Retinal pigment epithelial cell (primary cell): ENCODE results near the gene CGB1.

Source experiments
- DNase-seq: peaks from one replicate; pipeline ENCODE4 v3.0.0-alpha.2; 2010; ENCODE audit warnings: low read depth
- H3K4me3 ChIP-seq: 2 replicates; pipeline ENCODE4 v1.5.1; 2011; ENCODE audit warnings: mild to moderate bottlenecking, low read length, control low read depth, moderate library complexity
- TF ChIP-seq, protein P1 (sequence below): conservative IDR thresholded peaks from 2 replicates; pipeline ENCODE4 v1.5.1; 2011; ENCODE audit warnings: low read depth, low read length, control low read depth, inconsistent platforms

Gene CGB1

DNA sequence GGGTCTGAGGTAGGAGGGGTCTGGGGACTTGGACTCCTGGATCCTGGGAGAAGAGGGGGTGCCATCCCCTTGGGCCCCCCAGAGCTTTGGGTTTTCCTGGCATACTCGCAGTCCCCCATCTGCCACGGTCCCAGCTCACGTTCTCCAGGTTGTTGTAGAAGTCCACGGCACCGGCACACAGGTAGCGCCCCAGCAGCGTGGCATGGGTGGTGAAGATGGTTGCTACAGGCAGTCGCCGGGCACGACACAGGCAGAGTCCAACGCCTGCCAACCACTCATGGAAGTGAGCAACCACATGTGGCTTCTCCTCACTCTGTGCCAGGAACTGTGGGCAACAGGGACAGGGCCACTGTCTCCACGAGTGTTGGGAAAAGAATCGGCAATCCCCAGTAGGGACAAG, 51.0 kb downstream of the CGB1 start:
- H3K4me3 ChIP-seq = no peak overlapping the region
- TF ChIP-seq, protein P1, sequence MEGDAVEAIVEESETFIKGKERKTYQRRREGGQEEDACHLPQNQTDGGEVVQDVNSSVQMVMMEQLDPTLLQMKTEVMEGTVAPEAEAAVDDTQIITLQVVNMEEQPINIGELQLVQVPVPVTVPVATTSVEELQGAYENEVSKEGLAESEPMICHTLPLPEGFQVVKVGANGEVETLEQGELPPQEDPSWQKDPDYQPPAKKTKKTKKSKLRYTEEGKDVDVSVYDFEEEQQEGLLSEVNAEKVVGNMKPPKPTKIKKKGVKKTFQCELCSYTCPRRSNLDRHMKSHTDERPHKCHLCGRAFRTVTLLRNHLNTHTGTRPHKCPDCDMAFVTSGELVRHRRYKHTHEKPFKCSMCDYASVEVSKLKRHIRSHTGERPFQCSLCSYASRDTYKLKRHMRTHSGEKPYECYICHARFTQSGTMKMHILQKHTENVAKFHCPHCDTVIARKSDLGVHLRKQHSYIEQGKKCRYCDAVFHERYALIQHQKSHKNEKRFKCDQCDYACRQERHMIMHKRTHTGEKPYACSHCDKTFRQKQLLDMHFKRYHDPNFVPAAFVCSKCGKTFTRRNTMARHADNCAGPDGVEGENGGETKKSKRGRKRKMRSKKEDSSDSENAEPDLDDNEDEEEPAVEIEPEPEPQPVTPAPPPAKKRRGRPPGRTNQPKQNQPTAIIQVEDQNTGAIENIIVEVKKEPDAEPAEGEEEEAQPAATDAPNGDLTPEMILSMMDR = no peak
- DNase-seq = no peak
